K562 (cell line): ENCODE data around the gene RANBP3. TPM values are rescaled to one million over a fixed set of nuclear protein-coding genes. Genes with fewer than 3 reads are reported as not detected.

Source experiments
- FOXP1 ChIP-seq: sonication (generic); formaldehyde crosslinking; IDR thresholded peaks from 2 replicates; pipeline ENCODE4 v1.8.0; 2022; ENCODE audit warnings: mild to moderate bottlenecking, missing genetic modification reagents
- HINFP ChIP-seq: fragments of 450-650 bp; conservative IDR thresholded peaks from 2 replicates; pipeline ENCODE4 v1.6.1; 2016; ENCODE audit warnings: missing genetic modification characterization, low read depth, mild to moderate bottlenecking, control low read depth, missing compliant biosample characterization
- MCM3 ChIP-seq: fragments of 450-650 bp; IDR thresholded peaks from 2 replicates; pipeline ENCODE4 v1.6.1; 2016
- POLR3G ChIP-seq: IDR thresholded peaks from 2 replicates; pipeline ENCODE4 v1.6.1; 2011; ENCODE audit not compliant: insufficient read length, insufficient replicate concordance; ENCODE audit errors: extremely low read depth
- polyA plus RNA-seq, 8 experiments: library from polyadenylated mRNA; depleted of rRNA in 4 of 8; stranded (reverse) in 5 of 8; unstranded in 3 of 8; fragments of >200 nt; fragmentation: Nextera tagmentation in 2 of 8; fragmentation: Illumina TruSeq in 1 of 8; extraction: Ambion mirVana in 2 of 8; extraction: Trizol in 1 of 8; gene quantifications; 2 replicates each; pipeline versions ENCODE4 v1.2.1 to v1.2.3, GENCODE V29; 2011 to 2014; ENCODE audit warnings: inconsistent platforms in 1 of 8, missing spikeins in 1 of 8
- total RNA-seq, 7 experiments: library from RNA; depleted of rRNA in 6 of 7; stranded (reverse); fragments of >200 nt in 6 of 7; fragmentation: Illumina TruSeq in 2 of 7; extraction: Trizol in 2 of 7; gene quantifications; 2 replicates each; pipeline versions ENCODE4 v1.2.1 to v1.2.3, GENCODE V29; 2011 to 2021; ENCODE audit warnings: low replicate concordance in 1 of 7
- TF ChIP-seq, protein P1 (sequence below): fragments of 250-450 bp; sonication (Bioruptor Pico); IDR thresholded peaks from 2 replicates; pipeline ENCODE4 v1.5.0; 2021; ENCODE audit warnings: mild to moderate bottlenecking, moderate library complexity
- TF ChIP-seq, protein P2 (sequence below), 2 experiments: fragments of 450-650 bp in 1 of 2; IDR thresholded peaks; 2 replicates each; pipeline ENCODE4 v1.6.1; 2011 to 2017; ENCODE audit warnings: low read depth in 2 of 2, antibody characterized with exemption in 1 of 2, borderline replicate concordance in 1 of 2, low read length in 1 of 2, mild to moderate bottlenecking in 1 of 2, mixed read lengths in 1 of 2; ENCODE audit not compliant: control insufficient read depth in 1 of 2

The RANBP3 gene
- total and polyA plus RNA-seq, 9 of the 15 experiments (the other 6 are each of a cell fraction or from before 2014, with no cell fraction given): 0.90 to 95.1 (median 63.2) TPM

GRCh38 chr19:5977785-5978605, at the start of gene RANBP3 (continued):
- TF ChIP-seq, protein P1, sequence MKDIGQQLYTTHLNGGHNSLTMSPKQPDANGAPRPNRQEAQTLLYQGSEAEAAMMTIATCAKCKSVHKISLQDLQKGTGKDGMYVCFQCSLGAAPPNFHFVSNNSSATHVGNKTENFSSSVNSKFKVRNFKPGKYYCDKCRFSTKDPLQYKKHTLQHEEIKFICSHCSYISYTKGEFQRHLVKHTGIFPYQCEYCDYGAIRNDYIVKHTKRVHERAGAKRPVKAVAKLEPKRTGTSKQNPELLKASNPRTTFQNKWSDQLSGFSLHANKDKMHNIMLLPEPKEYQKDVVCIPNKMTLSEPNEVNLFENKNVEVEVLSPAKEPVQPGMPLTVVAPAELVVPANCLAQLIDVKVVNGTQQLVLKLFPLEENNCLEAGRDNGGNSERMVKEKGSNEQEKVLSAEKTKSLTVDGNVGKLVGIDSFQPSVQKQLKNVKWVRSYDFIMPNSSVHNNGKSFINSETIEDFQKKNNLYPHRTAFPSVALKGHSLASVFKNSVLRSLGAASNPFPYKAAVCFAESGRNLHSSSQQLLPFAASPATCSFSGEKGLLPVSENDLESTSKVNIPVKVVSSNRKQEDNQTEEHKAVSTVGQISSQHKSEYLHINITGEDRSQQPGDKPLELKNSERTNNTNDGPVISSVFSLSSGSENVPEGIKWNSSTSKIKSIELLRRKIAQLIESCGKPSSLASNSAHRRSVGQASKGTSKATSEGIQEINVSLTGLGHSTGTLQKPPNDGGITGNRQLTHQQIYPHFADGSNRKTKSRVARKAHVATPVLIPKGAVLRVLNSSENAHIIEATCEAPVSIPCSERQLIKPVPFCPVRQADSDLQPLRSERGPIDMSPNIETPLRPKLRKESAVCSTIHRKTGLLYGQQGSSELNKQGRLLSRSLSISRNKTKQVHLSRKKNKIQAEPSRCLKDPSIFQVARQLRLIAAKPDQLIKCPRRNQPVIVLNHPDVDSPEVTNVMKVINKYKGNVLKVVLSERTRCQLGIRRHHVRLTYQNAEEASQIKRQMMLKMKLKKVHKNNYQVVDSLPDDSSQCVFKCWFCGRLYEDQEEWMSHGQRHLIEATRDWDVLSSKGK (CRISPR knock-in tag): no peak
- TF ChIP-seq, protein P2, sequence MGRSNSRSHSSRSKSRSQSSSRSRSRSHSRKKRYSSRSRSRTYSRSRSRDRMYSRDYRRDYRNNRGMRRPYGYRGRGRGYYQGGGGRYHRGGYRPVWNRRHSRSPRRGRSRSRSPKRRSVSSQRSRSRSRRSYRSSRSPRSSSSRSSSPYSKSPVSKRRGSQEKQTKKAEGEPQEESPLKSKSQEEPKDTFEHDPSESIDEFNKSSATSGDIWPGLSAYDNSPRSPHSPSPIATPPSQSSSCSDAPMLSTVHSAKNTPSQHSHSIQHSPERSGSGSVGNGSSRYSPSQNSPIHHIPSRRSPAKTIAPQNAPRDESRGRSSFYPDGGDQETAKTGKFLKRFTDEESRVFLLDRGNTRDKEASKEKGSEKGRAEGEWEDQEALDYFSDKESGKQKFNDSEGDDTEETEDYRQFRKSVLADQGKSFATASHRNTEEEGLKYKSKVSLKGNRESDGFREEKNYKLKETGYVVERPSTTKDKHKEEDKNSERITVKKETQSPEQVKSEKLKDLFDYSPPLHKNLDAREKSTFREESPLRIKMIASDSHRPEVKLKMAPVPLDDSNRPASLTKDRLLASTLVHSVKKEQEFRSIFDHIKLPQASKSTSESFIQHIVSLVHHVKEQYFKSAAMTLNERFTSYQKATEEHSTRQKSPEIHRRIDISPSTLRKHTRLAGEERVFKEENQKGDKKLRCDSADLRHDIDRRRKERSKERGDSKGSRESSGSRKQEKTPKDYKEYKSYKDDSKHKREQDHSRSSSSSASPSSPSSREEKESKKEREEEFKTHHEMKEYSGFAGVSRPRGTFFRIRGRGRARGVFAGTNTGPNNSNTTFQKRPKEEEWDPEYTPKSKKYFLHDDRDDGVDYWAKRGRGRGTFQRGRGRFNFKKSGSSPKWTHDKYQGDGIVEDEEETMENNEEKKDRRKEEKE (IDR thresholded peaks at IDR 0.05; ENCODE audit: borderline replicate concordance in 1 of 2, control insufficient read depth in 1 of 2, low read depth in 2 of 2, low read length in 1 of 2): no peak
- peak; percentile 99 for TF ChIP-seq FOXP1
- TF ChIP-seq POLR3G: no peak
- no peak for TF ChIP-seq HINFP (tag)
- no peak for TF ChIP-seq MCM3
